ENCODE data around the gene KCNT2.

- TF ChIP-seq FOSL1 (IDR thresholded peaks at IDR 0.05; ENCODE audit: insufficient read depth, low read depth, low read length) (no peak), SP1 (IDR thresholded peaks at IDR 0.05; ENCODE audit: low read depth, low read length) (no peak), PHF8 (conservative IDR thresholded peaks at IDR 0.05; ENCODE audit: low read depth, low read length) (no peak), EZH2 (IDR thresholded peaks at IDR 0.05; ENCODE audit: low read depth, low read length, severe bottlenecking) (no peak), EP300 (IDR thresholded peaks at IDR 0.05; ENCODE audit: borderline replicate concordance in 1 of 2, low read depth in 2 of 2, low read length in 2 of 2) (no peak), SIN3A (conservative IDR thresholded peaks at IDR 0.05 in 1 of 2, IDR thresholded peaks at IDR 0.05 in 1 of 2; ENCODE audit: low read depth in 1 of 2, low read length in 2 of 2) (no peak), HDAC2 (IDR thresholded peaks at IDR 0.05; ENCODE audit: borderline replicate concordance in 1 of 2, low read depth in 2 of 2, low read length in 2 of 2) (no peak)
- TF ChIP-seq, protein P1, sequence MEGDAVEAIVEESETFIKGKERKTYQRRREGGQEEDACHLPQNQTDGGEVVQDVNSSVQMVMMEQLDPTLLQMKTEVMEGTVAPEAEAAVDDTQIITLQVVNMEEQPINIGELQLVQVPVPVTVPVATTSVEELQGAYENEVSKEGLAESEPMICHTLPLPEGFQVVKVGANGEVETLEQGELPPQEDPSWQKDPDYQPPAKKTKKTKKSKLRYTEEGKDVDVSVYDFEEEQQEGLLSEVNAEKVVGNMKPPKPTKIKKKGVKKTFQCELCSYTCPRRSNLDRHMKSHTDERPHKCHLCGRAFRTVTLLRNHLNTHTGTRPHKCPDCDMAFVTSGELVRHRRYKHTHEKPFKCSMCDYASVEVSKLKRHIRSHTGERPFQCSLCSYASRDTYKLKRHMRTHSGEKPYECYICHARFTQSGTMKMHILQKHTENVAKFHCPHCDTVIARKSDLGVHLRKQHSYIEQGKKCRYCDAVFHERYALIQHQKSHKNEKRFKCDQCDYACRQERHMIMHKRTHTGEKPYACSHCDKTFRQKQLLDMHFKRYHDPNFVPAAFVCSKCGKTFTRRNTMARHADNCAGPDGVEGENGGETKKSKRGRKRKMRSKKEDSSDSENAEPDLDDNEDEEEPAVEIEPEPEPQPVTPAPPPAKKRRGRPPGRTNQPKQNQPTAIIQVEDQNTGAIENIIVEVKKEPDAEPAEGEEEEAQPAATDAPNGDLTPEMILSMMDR (IDR thresholded peaks at IDR 0.05; ENCODE audit: control extremely low read depth in 1 of 3, insufficient read depth in 1 of 3, low read depth in 1 of 3, low read length in 3 of 3), result no peak
- TF ChIP-seq, protein P2, sequence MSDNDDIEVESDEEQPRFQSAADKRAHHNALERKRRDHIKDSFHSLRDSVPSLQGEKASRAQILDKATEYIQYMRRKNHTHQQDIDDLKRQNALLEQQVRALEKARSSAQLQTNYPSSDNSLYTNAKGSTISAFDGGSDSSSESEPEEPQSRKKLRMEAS (IDR thresholded peaks at IDR 0.05), result no peak
Measured at GRCh38 chr1:196516373-196516772, 91.9 kb downstream of the KCNT2 start.

All from H1 (cell line).